Stimulated activated naive CD8-positive, alpha-beta T cell treated with anti-CD3 and anti-CD28 coated beads, Interleukin-15, Interleukin-2, amounts not matched to agents 100 U/mL and 50 U/mL, for 24 hours (primary cell): ENCODE data around the gene SATB1.

ENCODE experiments used
- ATAC-seq: fragments of 150-1000 bp; cut with Tn5 transposase; one replicate; pipeline ENCODE4 v1.10.0; 2021
- DNase-seq: peaks from one replicate; pipeline ENCODE4 v3.0.0; 2021

Gene SATB1

DNA sequence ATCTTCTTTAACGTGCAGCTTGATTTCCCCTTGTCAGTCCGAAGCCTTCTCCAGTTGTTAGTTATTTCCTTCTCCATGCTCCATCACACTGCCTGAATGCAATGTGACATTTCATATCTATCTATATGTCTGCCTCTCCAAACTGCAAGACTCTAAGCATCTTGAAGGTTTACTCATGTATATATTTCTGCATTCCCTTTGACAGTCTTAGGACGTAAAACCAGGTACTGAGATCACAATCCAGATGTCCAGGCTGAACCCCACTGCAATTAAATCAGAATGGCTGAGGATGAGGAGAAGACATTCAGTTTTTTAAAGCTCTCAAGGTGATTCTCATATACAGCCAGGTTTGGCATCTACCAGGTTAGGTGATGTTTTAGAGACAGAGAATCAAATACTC is 6.1 kb upstream of the SATB1 start:
- ATAC-seq (no peak), DNase-seq (no peak)

DNA sequence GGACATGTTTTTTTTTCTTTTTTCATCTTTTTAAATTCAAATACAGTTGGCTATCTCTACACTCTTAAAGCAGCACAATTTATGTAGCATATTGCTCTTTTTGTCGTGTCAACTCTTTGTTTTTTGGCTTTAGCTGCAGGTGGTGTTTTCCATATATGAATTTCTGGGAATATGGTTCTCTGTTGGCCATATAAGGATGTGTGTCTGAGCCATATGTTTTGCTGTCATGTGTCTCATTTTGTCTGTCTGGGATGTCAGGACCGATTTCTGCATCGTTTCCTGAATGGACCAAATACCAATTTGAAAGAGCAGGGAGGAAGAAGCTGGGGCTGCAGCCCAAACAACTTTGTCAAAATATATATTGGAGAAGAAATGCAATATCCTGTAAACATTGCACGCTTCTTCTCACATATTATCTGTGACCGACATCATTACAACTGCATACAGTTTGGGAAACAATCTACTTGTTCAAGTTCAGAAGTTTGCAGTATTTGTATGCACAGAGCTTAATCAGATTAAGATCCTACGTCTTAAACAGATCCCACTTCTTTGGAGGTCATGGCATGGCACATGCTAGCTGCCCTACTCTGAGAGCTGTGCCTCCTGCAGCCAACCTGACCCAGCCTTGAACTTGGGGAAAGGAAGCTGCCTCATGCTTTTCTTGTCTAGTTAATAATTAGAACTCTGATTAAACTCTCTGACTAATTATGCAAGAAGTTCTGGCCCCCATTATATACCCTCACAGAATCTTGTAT is 4.0 kb upstream of the SATB1 start:
- ATAC-seq, result no peak
- no peak for DNase-seq

DNA sequence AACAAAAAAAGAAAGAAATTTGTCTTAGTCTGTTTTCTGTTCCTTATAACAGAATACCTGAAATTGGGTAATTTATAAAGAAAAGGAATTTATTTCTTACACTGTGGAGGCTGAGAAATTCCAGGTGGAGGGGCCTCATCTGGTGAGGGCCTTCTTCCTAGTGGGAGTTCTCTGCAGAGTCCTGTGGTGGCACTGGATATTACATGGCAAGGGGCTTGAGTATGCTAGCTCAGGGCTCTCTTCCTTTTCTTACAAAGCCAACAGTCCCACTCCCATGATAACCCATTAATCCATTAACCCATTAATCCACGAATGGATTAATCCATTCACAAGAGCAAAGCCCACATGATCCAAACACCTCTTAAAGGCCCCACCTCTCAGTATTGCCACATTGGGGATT is 2.9 kb upstream of the SATB1 start:
- ATAC-seq, result no peak
- DNase-seq, result no peak

DNA sequence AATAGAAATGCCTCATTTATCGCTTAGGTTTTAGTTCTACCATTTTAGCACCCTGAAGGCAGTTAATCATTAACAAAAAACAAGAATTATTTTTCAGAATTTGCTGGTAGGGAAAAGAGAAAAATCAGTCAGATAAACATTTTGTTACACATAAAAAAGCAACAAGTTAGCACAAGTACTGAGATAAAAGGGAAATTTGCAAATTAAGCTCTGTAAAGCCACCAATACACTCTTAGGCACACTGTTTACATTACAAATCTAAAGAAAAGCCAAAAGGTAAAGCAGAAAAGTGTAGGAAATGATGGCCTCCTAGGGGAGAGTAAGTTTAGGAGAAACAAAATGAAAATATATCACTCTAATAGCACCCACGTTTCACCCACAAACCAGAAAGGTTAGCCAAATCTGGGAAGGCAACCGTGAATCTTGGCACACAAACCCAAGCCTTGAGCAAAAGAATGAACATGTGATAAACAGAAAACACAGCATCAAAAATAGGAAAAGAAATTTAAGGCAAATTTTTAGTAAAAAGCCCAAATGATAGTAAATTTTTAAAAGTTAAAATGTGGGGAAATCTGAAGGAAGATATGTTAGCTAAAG is 1.6 kb upstream of the SATB1 start:
- ATAC-seq (no peak), DNase-seq (no peak)

DNA sequence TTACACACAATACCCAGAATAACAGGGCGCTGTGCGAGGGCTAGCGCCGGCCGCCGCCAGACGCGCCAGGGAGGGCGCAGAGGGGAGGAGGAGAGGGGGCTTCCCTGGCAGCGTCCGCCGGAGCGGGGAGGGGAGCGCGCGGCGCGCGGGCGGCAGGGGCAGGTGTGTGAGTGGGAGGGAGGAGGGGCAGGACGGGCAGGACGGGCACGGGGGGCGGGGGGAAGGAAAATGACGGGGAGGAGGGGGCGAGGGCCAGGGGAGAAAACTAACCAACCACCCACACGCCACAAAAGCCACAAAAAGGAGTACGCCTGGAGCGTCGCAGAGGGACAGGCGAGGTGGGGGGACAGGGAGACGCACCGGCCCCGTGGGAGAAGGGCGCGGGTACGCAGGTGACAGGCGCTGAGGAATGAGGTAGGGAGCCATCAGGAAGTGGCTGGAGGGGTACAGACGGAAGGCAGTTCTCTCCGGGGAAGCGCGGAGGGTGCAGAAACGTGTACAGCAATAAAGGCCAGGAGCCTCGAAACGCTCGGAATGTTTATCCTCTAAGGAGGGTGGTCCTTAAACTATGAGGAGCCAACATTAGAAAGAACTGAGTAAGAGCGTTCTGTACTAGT is 610 bp upstream of the SATB1 start:
- peak; percentile 63 for ATAC-seq

DNA sequence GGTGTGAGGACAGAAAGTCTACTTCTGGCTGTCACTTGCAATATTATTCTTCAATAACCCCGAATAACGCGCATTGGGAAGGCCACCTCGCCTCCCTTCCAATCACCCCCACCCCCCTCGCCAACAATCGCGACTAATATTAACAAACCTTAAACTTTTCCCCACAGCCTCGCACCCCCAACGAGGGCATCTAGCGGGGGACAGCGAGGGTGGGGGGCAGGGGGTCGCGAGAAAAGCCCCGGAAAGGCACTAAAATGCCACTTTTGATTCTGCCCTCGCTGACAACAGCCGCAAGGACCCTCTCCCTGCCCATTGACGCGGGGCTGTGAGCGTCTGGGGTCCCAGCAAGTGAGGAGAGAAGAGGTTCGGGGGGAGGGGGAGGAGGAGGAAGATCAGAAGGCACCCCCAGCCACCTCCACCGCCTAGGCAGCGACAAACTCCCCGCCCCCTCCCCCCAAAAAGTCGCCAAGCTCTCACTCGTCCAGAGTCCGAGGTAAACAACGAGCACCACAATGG is 868 bp downstream of the SATB1 start:
- DNase-seq (peak; percentile 35), ATAC-seq (no peak)

More for the DNA sequence above, 610 bp upstream of the SATB1 start:
- DNase-seq, result peak; percentile 81

DNA sequence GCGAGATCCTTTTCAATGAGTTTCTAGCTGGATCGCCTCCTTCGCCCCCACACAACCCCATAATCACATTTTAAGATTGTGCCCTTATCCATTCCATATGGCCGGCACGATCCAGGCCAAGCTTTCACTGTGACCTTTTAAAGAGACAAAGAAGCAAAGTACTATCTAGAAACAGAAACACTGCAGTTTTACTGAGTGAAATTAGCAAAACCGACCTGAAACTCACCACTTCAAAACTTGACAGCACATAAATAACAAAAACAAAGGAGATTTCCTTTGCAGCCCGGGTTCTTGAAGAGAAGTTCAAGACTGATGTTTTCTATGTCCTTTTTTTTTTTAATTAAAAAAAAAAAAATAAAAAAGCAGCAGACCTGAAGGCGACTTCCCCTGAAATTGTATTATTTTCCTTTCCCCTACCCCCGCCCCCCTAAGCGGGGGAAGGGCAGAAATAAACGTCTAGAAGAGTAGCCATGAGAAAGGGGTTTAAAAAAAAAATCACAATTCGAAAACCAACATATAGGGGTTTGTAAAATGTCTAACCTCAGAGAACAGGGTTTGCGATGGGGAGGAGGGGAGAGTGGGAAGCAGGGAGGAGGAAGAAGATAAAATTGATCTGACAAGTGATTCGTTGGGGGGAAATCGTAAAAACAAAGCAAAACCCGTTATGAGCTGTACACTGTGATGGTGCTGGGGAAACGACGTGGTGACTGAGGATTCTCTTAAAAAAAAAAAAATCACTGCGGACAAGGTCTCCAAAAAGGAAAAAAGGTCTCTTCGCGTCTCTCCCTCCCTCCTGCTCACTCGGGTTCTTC is 1.5 kb downstream of the SATB1 start:
- ATAC-seq (peak; percentile 16), DNase-seq (peak; percentile 56)

DNA sequence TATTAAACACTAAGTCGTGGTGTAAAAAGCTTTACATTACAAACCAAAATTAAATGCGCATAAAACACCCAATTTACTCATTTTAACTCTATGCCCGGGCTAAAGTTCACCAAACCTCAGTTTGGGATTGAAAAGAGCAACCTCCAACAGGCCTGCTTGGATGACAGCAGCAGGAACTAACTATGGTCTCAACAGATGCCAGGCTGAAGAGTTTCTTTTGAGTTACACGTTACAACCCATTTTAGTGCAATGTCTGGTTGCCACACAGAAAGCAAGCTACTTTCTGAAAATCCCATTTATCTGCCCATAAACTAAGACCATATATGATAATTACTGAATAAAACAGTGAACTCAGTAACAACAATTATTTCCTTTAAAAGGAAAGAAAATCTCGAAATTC is 2.2 kb downstream of the SATB1 start:
- no peak for DNase-seq
- ATAC-seq, result no peak

DNA sequence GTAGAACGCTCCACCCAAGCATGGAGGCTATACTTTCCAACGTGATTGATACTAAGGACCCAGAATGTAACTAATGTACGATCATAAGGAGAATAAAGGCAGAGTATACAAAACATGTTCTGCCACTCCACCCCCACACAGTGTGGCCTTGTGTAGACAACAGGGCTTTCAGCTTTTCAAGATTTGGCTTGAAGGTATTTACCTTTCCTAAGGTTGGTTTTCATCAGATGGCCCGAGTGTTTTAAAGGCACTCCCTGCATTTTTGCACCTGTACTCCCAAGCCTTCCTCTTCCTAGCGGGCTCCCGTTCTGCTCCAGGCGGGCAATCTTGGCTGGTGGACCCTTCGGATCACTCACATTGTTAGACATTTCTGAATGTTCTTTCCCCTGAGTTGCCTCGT is 4.6 kb downstream of the SATB1 start:
- ATAC-seq, result no peak
- DNase-seq, result peak; percentile 16

DNA sequence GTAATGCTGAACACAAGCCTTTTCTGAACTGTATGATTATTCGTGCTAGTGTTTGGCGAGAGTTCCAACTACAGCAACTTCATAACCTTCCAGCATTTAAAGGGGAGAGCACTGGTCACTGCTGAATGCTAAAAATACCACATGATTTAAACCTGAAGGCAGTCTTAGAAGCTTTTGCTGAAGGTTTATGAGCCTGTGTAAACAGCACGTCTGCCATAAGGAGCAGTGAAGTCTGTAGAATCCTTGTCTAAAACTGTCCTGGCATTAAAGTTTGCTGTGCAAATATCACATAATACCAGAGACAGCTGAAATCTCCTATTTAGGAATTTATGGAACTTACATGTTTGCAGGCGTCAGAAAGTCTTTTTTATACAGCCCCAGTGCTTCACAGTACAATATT is 5.9 kb downstream of the SATB1 start:
- ATAC-seq, result no peak
- no peak for DNase-seq

DNA sequence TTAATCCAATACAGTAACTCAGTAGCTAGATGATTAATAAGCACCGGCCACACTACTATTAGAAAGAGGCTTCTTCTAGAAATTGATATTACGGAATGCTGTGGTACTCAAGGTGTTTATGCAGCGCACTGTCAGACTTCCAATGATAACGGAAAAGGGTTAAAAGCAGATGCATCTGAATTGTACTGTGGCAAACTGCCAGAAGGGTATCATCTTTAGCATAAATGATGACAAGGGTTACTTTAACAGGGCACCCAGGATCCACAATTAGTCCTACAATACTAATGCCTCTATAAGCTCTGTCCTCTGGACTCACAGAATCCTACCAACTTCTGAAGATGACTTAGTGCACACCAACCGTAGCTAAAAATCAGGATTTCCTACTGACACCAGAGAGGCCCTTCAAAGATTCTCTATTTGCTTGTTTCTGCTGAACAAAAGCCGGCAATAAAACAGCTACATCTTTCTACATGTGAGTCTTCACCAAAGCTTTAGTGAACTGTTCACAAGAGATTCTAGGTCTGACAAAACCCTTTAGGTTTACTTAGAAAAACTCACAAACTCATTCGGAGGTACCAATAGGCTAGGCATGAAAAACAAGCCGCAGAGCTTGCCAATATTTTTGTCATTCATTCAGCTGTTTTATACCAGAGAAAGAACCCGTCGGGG is 7.1 kb downstream of the SATB1 start:
- ATAC-seq (no peak), DNase-seq (no peak)

DNA sequence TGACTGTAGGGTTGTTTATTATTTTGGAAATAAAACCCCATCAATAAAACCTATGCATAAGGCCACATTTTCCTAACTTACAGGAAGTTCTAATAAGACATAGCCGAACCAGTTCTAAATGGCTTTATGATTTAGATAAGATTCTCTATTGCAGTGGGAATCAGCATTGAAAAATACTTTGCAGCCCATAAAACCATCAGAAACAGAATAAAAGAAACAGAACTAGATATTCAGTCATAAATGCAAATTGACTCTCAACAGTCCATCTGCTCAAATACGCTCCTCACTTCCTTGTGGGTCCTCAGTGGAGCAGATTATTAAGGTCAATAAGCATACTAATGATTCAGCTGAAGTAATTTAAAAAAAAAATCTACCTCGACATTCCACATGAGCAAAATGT is 8.8 kb downstream of the SATB1 start:
- DNase-seq (no peak), ATAC-seq (no peak)

DNA sequence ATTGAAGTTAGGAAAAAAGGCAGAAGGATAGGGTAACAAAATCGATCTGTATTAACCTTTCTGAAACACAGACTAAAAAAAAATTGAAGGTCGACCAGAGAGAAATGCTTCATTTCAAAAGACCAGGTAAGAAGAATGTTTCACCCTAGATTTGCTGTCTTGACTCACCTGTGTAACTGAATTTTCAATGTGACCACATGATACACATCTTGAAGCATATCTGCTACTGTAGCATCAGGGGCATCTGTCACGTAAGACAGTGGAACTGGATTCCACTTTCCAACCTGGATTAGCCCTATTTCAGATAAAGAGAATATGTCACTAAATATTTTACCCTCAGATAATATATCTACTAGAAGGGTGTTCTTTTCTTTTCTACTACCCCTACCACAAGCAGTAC is 9.3 kb downstream of the SATB1 start:
- no peak for ATAC-seq
- no peak for DNase-seq

DNA sequence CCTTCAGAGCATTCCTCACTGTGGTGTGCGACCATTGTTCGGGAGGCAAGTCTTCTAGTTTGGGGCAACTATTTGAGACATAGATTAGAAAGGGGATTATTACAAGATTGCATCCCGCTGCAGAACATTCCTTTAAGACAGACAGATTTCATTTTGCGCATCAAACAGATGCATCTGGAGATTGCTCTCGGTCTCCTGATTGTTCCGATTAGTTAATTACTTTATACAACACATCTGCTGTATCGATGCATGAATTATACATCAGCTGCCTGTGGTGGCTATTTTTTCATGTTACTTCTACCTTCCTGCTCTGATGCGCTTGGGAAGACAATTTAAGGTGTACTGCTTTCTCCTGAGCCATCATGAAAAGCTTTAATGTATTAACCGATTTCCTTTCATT is 10.0 kb downstream of the SATB1 start:
- no peak for DNase-seq
- ATAC-seq, result no peak

DNA sequence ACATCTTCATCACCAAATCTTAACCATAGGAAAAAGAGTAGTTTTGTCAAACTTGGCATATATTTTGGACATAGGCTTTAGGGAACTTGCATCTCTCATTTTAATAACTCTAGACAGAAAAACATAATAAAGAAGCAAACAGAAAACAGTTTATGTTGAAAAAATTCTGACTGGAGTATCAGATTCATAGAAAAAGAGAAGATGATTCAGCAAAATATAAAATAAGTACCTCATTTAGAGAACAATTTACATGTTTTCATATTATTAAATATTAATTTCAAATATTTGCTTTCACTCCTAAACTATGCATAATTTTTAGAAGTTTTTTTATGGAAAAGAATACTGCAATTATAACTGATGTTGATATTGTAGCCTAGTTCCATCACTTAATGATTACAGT is 12.5 kb downstream of the SATB1 start:
- DNase-seq (no peak), ATAC-seq (no peak)

DNA sequence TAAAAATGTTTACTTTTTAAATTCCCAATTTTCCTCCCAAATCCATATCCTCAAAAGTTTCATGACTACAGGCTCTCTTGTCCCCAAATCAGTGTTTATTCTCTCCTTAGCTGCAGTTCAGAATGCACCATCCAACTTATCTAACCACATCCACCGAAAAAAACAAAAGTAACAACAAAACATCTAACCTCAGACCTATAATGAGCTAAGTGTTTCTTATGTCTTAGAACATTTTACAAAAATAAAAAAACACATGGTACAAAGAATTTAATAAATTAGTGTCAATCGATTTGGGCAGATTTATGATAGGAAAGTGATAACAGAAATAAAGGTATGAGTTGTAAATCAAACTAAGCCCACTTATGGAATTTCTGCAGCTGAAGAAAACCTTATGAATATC is 13.6 kb downstream of the SATB1 start:
- ATAC-seq, result no peak

DNA sequence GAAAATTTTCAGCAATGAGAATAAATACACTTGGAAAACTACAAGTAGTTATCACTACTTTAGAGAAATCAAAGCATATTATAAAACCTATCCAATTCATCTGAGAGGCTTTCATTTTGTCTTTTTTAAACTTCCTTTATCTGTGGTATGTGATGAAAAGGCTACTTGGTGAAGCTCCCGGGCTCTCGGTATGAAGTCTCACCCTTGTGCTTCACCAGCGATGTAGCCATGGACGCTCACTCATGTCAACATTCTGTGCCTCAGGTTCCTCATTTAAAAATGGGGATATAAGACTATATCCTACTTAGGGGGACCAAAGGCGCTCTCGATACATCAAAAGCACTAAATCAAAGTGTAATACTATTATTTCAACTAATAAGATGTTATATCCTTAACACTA is 14.9 kb downstream of the SATB1 start:
- ATAC-seq (peak; percentile 15), DNase-seq (no peak)

More for the DNA sequence above, 13.6 kb downstream of the SATB1 start:
- no peak for DNase-seq

DNA sequence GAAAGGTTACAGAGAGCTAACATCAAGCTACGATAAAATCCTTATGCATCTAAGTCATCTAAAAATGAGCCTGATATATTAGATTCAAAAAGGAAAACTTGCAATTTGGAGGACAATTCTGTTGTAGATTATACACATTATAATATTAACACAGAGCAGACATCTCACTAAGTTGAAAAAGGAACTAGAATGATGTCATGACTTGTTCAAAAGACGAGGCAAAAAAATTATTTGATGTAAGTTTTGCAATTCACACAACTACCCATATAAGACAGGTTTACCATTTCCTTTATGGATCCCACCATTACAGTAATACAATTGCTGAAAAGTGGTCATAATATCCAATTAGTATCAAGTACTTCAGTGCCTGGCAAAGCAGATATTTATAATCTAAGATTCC is 15.9 kb downstream of the SATB1 start:
- no peak for ATAC-seq

DNA sequence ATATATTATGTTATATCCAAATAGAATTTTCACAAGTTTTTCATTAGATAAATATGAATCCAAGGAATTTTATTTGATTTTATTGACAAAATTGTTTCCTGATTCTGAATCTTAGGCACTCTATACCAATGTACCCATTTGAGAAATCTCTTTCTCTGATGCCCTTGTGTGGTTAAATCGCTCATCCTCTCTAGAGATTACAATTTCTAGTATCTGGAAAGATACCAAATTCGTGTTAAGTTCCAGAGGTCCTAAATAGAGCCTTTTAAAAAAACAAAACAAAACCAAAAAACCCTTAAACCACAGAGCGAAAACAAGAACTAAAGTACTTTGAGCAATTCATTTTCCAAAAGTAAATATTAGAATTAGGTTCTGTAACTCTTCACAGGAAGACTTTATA is 20.0 kb downstream of the SATB1 start:
- ATAC-seq (no peak), DNase-seq (no peak)

More for the DNA sequence above, 15.9 kb downstream of the SATB1 start:
- no peak for DNase-seq

DNA sequence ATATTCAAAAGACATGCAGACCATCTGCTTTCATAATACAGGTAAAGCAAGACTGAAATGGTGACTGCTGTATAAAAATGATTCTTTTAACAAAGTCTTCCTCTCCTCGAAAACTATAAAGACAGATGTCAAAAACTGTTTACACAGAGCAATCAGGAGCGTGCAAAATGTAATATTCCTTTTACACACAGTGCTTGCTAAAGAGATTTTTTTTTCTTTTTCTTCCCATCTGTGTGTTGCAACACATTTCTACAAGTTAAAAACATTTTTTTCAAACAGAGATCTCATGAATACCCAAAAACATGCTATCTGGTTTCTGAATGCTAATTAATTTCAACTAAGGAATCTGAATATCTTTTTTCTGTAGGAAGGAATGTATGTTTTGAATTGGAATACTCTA is 22.1 kb downstream of the SATB1 start:
- DNase-seq (no peak), ATAC-seq (no peak)

DNA sequence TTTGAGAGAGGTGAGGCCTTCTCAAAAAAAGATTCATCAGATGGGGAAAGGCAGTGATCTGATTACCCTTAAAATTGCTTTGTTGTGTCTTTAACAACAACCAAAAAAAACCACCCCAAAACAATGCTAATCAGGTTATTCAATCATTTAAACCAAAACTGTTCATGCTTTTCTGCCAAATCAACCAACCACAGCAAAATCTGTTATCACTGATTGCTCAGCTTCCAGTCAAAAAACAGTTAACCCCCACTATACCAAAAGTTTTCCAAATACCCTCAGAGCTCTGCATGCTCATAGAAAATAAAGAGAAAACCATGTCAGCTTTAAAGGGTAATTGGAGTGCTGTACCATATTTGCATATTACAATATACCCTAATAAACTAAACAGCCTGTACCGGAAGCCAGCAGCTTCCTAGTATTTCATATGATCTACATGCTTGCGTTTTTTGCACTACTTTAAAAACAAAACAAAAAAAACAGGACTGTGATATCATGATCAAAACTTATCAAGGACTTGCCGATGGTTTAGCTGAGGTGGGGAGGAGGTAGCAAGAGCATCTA is 22.8 kb downstream of the SATB1 start:
- DNase-seq, result no peak
- no peak for ATAC-seq
